ENCODE measurements around the gene KAT5.

KAT5 gene

GRCh38 chr11:65708451-65708850 is 3.6 kb upstream of the KAT5 start:
- no peaks in the 10 kb centered on the region for H3K27me3 ChIP-seq
- no peak overlapping the region for H3K4me3 ChIP-seq
- no peak overlapping the region for H3K9ac ChIP-seq
- H3K27ac ChIP-seq, result peak overlapping the region; percentile 35; the same call in 1 of the 2 replicates
- H4K20me1 ChIP-seq, result peaks cover 10% of the 10 kb centered on the region; the same call in 1 of the 2 replicates
- H3K36me3 ChIP-seq, result peaks cover 6% of the 10 kb centered on the region
- H3K4me2 ChIP-seq, result peak overlapping the region; percentile 80
- TF ChIP-seq Cebpa-rat (IDR thresholded peaks at IDR 0.05), result no peak
- H3K4me1 ChIP-seq, result peaks cover 86% of the 10 kb centered on the region
- no peaks in the 10 kb centered on the region for H3K9me3 ChIP-seq

GRCh38 chr11:65709661-65710060 is 2.4 kb upstream of the KAT5 start:
- Histone ChIP-seq H4K20me1 (peaks cover 15% of the 10 kb centered on the region; the same call in 1 of the 2 replicates), H3K27ac (0 out of 2 replicates have a peak overlapping the region, but pooled peaks have one; percentile 2), H3K9me3 (no peaks in the 10 kb centered on the region), H3K9ac (no peak overlapping the region), H3K4me3 (no peak overlapping the region), H3K27me3 (no peaks in the 10 kb centered on the region), H3K36me3 (peaks cover 18% of the 10 kb centered on the region), H3K4me1 (peaks cover 82% of the 10 kb centered on the region), H3K4me2 (peak overlapping the region; percentile 80)
- no peak for TF ChIP-seq Cebpa-rat (IDR thresholded peaks at IDR 0.05)

- Histone ChIP-seq H3K27ac (peak overlapping the region; percentile 100), H3K4me2 (peak overlapping the region; percentile 80), H3K36me3 (peaks cover 25% of the 10 kb centered on the region), H3K9ac (0 out of 2 replicates have a peak overlapping the region, but pooled peaks have one; percentile 8), H4K20me1 (peaks cover 19% of the 10 kb centered on the region; the same call in 1 of the 2 replicates), H3K9me3 (no peaks in the 10 kb centered on the region), H3K27me3 (no peaks in the 10 kb centered on the region), H3K4me1 (peaks cover 74% of the 10 kb centered on the region), H3K4me3 (peak overlapping the region; percentile 77; the same call in 1 of the 2 replicates)
- no peak for TF ChIP-seq Cebpa-rat (IDR thresholded peaks at IDR 0.05)
These were observed 1.6 kb upstream of the KAT5 start for GRCh38 chr11:65710421-65710820.

GRCh38 chr11:65712633-65713076 is 603 bp downstream of the KAT5 start:
- no peak for TF ChIP-seq Cebpa-rat (IDR thresholded peaks at IDR 0.05)
- Histone ChIP-seq H3K36me3 (peaks cover 48% of the 10 kb centered on the region), H3K27ac (peak overlapping the region; percentile 100), H3K4me2 (peak overlapping the region; percentile 80), H3K9me3 (no peaks in the 10 kb centered on the region), H4K20me1 (peaks cover 38% of the 10 kb centered on the region), H3K27me3 (no peaks in the 10 kb centered on the region), H3K4me1 (peaks cover 57% of the 10 kb centered on the region), H3K9ac (peak overlapping the region; percentile 97), H3K4me3 (peak overlapping the region; percentile 77)

GRCh38 chr11:65713212-65713969 is 1.3 kb downstream of the KAT5 start:
- peaks cover 46% of the 10 kb centered on the region for H4K20me1 ChIP-seq
- peaks cover 57% of the 10 kb centered on the region for H3K4me1 ChIP-seq
- no peaks in the 10 kb centered on the region for H3K27me3 ChIP-seq
- peak overlapping the region; percentile 77 for H3K4me3 ChIP-seq
- peak overlapping the region; percentile 100; the same call in 1 of the 2 replicates for H3K27ac ChIP-seq
- H3K36me3 ChIP-seq, result peaks cover 55% of the 10 kb centered on the region
- H3K9ac ChIP-seq, result peak overlapping the region; percentile 97
- peak overlapping the region; percentile 80 for H3K4me2 ChIP-seq
- no peaks in the 10 kb centered on the region for H3K9me3 ChIP-seq
- no peak for TF ChIP-seq Cebpa-rat (IDR thresholded peaks at IDR 0.05)

GRCh38 chr11:65714433-65714832 is 2.4 kb downstream of the KAT5 start:
- peaks cover 56% of the 10 kb centered on the region for H4K20me1 ChIP-seq
- no peaks in the 10 kb centered on the region for H3K9me3 ChIP-seq
- H3K4me3 ChIP-seq, result no peak overlapping the region
- H3K4me2 ChIP-seq, result no peak overlapping the region
- peaks cover 57% of the 10 kb centered on the region for H3K4me1 ChIP-seq
- H3K36me3 ChIP-seq, result peaks cover 65% of the 10 kb centered on the region
- no peaks in the 10 kb centered on the region for H3K27me3 ChIP-seq
- no peak overlapping the region for H3K27ac ChIP-seq
- TF ChIP-seq Cebpa-rat (IDR thresholded peaks at IDR 0.05), result no peak
- no peak overlapping the region for H3K9ac ChIP-seq

GRCh38 chr11:65716302-65716701 is 4.2 kb downstream of the KAT5 start:
- Histone ChIP-seq H3K9me3 (no peaks in the 10 kb centered on the region), H3K36me3 (peaks cover 67% of the 10 kb centered on the region), H3K27me3 (no peaks in the 10 kb centered on the region), H3K27ac (no peak overlapping the region), H3K9ac (no peak overlapping the region), H3K4me3 (no peak overlapping the region), H3K4me1 (peaks cover 42% of the 10 kb centered on the region), H3K4me2 (no peak overlapping the region), H4K20me1 (peaks cover 66% of the 10 kb centered on the region)
- no peak for TF ChIP-seq Cebpa-rat (IDR thresholded peaks at IDR 0.05)

GRCh38 chr11:65716774-65717405 is 4.8 kb downstream of the KAT5 start:
- peaks cover 45% of the 10 kb centered on the region for H3K4me1 ChIP-seq
- no peak overlapping the region for H3K4me3 ChIP-seq
- no peak overlapping the region for H3K4me2 ChIP-seq
- H3K9me3 ChIP-seq, result no peaks in the 10 kb centered on the region
- TF ChIP-seq Cebpa-rat (IDR thresholded peaks at IDR 0.05), result no peak
- H3K27me3 ChIP-seq, result no peaks in the 10 kb centered on the region
- peaks cover 66% of the 10 kb centered on the region for H4K20me1 ChIP-seq
- H3K36me3 ChIP-seq, result peaks cover 67% of the 10 kb centered on the region
- no peak overlapping the region for H3K27ac ChIP-seq
- H3K9ac ChIP-seq, result peak overlapping the region; percentile 89; the same call in 1 of the 2 replicates

GRCh38 chr11:65717906-65718305 is 5.9 kb downstream of the KAT5 start:
- H3K27me3 ChIP-seq, result no peaks in the 10 kb centered on the region
- H3K36me3 ChIP-seq, result peaks cover 67% of the 10 kb centered on the region
- no peak overlapping the region for H3K27ac ChIP-seq
- peak overlapping the region; percentile 99 for H3K4me2 ChIP-seq
- peaks cover 62% of the 10 kb centered on the region for H4K20me1 ChIP-seq
- H3K9me3 ChIP-seq, result no peaks in the 10 kb centered on the region
- peaks cover 41% of the 10 kb centered on the region for H3K4me1 ChIP-seq
- no peak for TF ChIP-seq Cebpa-rat (IDR thresholded peaks at IDR 0.05)
- H3K9ac ChIP-seq, result peak overlapping the region; percentile 89
- peak overlapping the region; percentile 86; the same call in 1 of the 2 replicates for H3K4me3 ChIP-seq

GRCh38 chr11:65718531-65718930 is 6.5 kb downstream of the KAT5 start:
- Histone ChIP-seq H3K4me2 (peak overlapping the region; percentile 99), H3K9me3 (no peaks in the 10 kb centered on the region), H3K9ac (peak overlapping the region; percentile 89), H4K20me1 (peaks cover 56% of the 10 kb centered on the region), H3K4me3 (peak overlapping the region; percentile 86), H3K27ac (no peak overlapping the region), H3K4me1 (peaks cover 35% of the 10 kb centered on the region), H3K36me3 (peaks cover 60% of the 10 kb centered on the region), H3K27me3 (no peaks in the 10 kb centered on the region)
- no peak for TF ChIP-seq Cebpa-rat (IDR thresholded peaks at IDR 0.05)

Data from BLaER1 (cell line).